ENCODE data around the gene HCK.

HCK gene

GRCh38 chr20:32009564-32009963 is 42.5 kb upstream of the HCK start:
- no peak overlapping the region for H3K4me3 ChIP-seq (ENCODE audit: low read depth, low read length)
- no peak for TF ChIP-seq CTCF (IDR thresholded peaks at IDR 0.05; ENCODE audit: borderline replicate concordance, insufficient read depth, low read depth, low read length)

- no peak for TF ChIP-seq CTCF (IDR thresholded peaks at IDR 0.05; ENCODE audit: borderline replicate concordance, insufficient read depth, low read depth, low read length)
- H3K4me3 ChIP-seq (ENCODE audit: low read depth, low read length) = no peak within 1 kb of the TSS
Measured at GRCh38 chr20:32010101-32010500, 41.9 kb upstream of the HCK start, which contains the start of gene CCM2L. CCM2L (plus strand) TSS chr20:32010438; CDS start chr20:32010455, 17 bp downstream.

- TF ChIP-seq CTCF (IDR thresholded peaks at IDR 0.05; ENCODE audit: borderline replicate concordance, insufficient read depth, low read depth, low read length) = no peak
Measured at GRCh38 chr20:32010666-32011065, 41.4 kb upstream of the HCK start.

GRCh38 chr20:32012159-32012688 is 39.8 kb upstream of the HCK start:
- H3K4me3 ChIP-seq (ENCODE audit: low read depth, low read length) = no peak overlapping the region
- TF ChIP-seq CTCF (IDR thresholded peaks at IDR 0.05; ENCODE audit: borderline replicate concordance, insufficient read depth, low read depth, low read length) = no peak

More at GRCh38 chr20:32010666-32011065, 41.4 kb upstream of the HCK start:
- H3K4me3 ChIP-seq (ENCODE audit: low read depth, low read length) = no peak overlapping the region

- TF ChIP-seq CTCF (IDR thresholded peaks at IDR 0.05; ENCODE audit: borderline replicate concordance, insufficient read depth, low read depth, low read length) = no peak
Measured at GRCh38 chr20:32013326-32013725, 38.7 kb upstream of the HCK start.

GRCh38 chr20:32017711-32018251 is 34.3 kb upstream of the HCK start:
- TF ChIP-seq CTCF (IDR thresholded peaks at IDR 0.05; ENCODE audit: borderline replicate concordance, insufficient read depth, low read depth, low read length) = peak; percentile 41
- H3K4me3 ChIP-seq (ENCODE audit: low read depth, low read length) = no peak overlapping the region

More at GRCh38 chr20:32013326-32013725, 38.7 kb upstream of the HCK start:
- no peak overlapping the region for H3K4me3 ChIP-seq (ENCODE audit: low read depth, low read length)
